ENCODE measurements around the gene BMP6. TPM values are rescaled to one million over a fixed set of nuclear protein-coding genes. Genes with fewer than 3 reads are reported as not detected.
A peak's percentile ranks its signal among the peaks of the same experiment; 100 is the strongest.

Gene BMP6
- total and polyA plus RNA-seq, 2 of the 8 experiments (the other 6 are each of a cell fraction or from before 2014, with no cell fraction given), result 2.0 to 2.1 TPM

- Histone ChIP-seq H4K91ac (replicated peaks; ENCODE audit: insufficient read length, low read length) (no peak overlapping the region), H2BK120ac (replicated peaks; ENCODE audit: low read depth, low read length) (no peak overlapping the region), H3K9me3 (ENCODE audit: insufficient read depth in 2 of 2, low read depth in 1 of 2, low read length in 1 of 2) (no peaks in the 10 kb centered on the region), H3K36me3 (ENCODE audit: control insufficient read depth in 2 of 4, insufficient read depth in 4 of 4, low read length in 3 of 4) (peaks cover 0 to 2% (median 0%) of the 10 kb centered on the region in 4 experiments; a peak in 1 of 8 replicates), H2AFZ (ENCODE audit: low read length) (no peak overlapping the region), H3K23ac (ENCODE audit: insufficient read length) (no peak overlapping the region), H3K23me2 (ENCODE audit: low read depth, low read length) (peaks cover 9% of the 10 kb centered on the region), H3K4me1 (replicated peaks in 1 of 4; ENCODE audit: control insufficient read depth in 3 of 4, insufficient read depth in 4 of 4, low read length in 3 of 4) (peaks cover 3 to 15% (median 5%) of the 10 kb centered on the region in 4 experiments; a peak in 6 of 7 replicates), H4K5ac (ENCODE audit: insufficient read length, low read depth, low read length) (no peak overlapping the region), H3K4me3 (ENCODE audit: extremely low read depth in 1 of 4, insufficient read depth in 2 of 4, low read depth in 3 of 4, low read length in 4 of 4) (no peak overlapping the region), H3K14ac (ENCODE audit: insufficient read length) (no peak overlapping the region), H3K79me1 (ENCODE audit: low read depth, low read length) (no peaks in the 10 kb centered on the region), H2AK5ac (ENCODE audit: low read depth, low read length) (no peak overlapping the region), H3K4ac (replicated peaks; ENCODE audit: insufficient read length, low read depth, low read length) (no peak overlapping the region), H4K20me1 (replicated peaks in 1 of 2; ENCODE audit: control insufficient read depth in 1 of 2, insufficient read depth in 2 of 2, low read length in 2 of 2) (peaks cover 0 to 2% of the 10 kb centered on the region in 2 experiments), H3K27me3 (replicated peaks in 1 of 4; ENCODE audit: control insufficient read depth in 3 of 4, extremely low read depth in 1 of 4, insufficient read depth in 3 of 4, low read length in 3 of 4) (peaks cover 49 to 56% (median 52%) of the 10 kb centered on the region in 4 experiments), H3K9ac (replicated peaks in 1 of 4; ENCODE audit: extremely low read depth in 1 of 4, low read depth in 3 of 4, low read length in 3 of 4) (no peak overlapping the region), H2BK12ac (ENCODE audit: low read depth, low read length) (no peak overlapping the region), H4K8ac (ENCODE audit: extremely low read depth, insufficient read depth, low read length) (no peak overlapping the region), H3K56ac (replicated peaks; ENCODE audit: insufficient read length, low read depth, low read length) (no peak overlapping the region), H3K79me2 (ENCODE audit: control insufficient read depth in 1 of 2, insufficient read depth in 2 of 2, low read length in 2 of 2) (no peaks in the 10 kb centered on the region), H3K18ac (ENCODE audit: extremely low read depth, low read length) (no peak overlapping the region), H2BK20ac (ENCODE audit: low read length) (no peak overlapping the region), H3K27ac (ENCODE audit: low read depth, low read length) (no peak overlapping the region), H2BK5ac (ENCODE audit: low read depth, low read length) (no peak overlapping the region), H3K4me2 (ENCODE audit: insufficient read depth in 1 of 2, low read depth in 2 of 2, low read length in 2 of 2) (no peak overlapping the region), H2BK15ac (ENCODE audit: low read length) (no peak overlapping the region)
- DNase-seq (ENCODE audit: low read depth in 1 of 2, low spot score in 2 of 2), result no peak
- TF ChIP-seq NANOG (IDR thresholded peaks at IDR 0.05; ENCODE audit: insufficient read depth, low read depth, low read length, poor library complexity, severe bottlenecking) (no peak), TAF7 (optimal IDR thresholded peaks at IDR 0.05; ENCODE audit: borderline replicate concordance, low read depth, low read length) (peak; percentile 75), ZNF274 (IDR thresholded peaks at IDR 0.05; ENCODE audit: borderline replicate concordance, extremely low read depth, low read length) (no peak)
- ChIA-PET POLR2A (ENCODE audit: partially characterized antibody) (no interaction called here), CTCF (ENCODE audit: partially characterized antibody) (interaction anchor here (0.9 to 3.5 kb wide), 44 partner anchors 9 to 336 kb away, joined by 3 to 16 read pairs (median 4); no protein-coding TSS in a partner anchor)
- 86% methylated on average over 6 of the region's 6 CpGs; no CpG with 5 or more reads in 1 of the 2 experiments for WGBS, 2 experiments (ENCODE audit: extremely low coverage in 1 of 2, insufficient coverage in 1 of 2, insufficient read length in 1 of 2, insufficient replicate concordance in 2 of 2, low coverage in 1 of 2, low lambda C conversion rate in 2 of 2, missing lambda C conversion rate in 1 of 2)
- no peak for FAIRE-seq
Observed at GRCh38 chr6:7723554-7723953, 2.3 kb upstream of the BMP6 start.

Measured in H1 (cell line).